GM21723 (cell line): ENCODE results near the gene A1BG.
"Not testable (repeated sequence)": the region's sequence is repeated elsewhere in the genome, so short reads cannot be mapped to it uniquely, and the experiment has no call there.

Source experiments
- ATAC-seq: cut with Tn5 transposase; IDR thresholded peaks from one replicate; pipeline ENCODE4 v1.9.1; 2021; ENCODE audit warnings: mild to moderate bottlenecking, moderate library complexity; ENCODE audit not compliant: unreplicated experiment

A1BG gene

GRCh38 chr19:58386576-58387337, 33.5 kb upstream of the A1BG start, which contains the start of gene RPS5:
Gene RPS5 (plus strand): TSS chr19:58387269. CDS start chr19:58388138, 869 bp downstream.
- ATAC-seq: peak; percentile 75

- ATAC-seq: peak; percentile 11
Measured at GRCh38 chr19:58385891-58386575, 32.7 kb upstream of the A1BG start.

GRCh38 chr19:58385313-58385890, 32.1 kb upstream of the A1BG start:
- no peak for ATAC-seq

- ATAC-seq: no peak
Measured at GRCh38 chr19:58382997-58383603, 29.8 kb upstream of the A1BG start.

- no peak for ATAC-seq
Measured at GRCh38 chr19:58381460-58382212, 28.3 kb upstream of the A1BG start.

GRCh38 chr19:58380662-58381459, 27.6 kb upstream of the A1BG start, which contains the start of gene ZNF837:
Gene ZNF837 (minus strand): TSS chr19:58381030. CDS start chr19:58369332, 11,698 bp downstream.
- ATAC-seq: peak; percentile 75

- peak; percentile 2 for ATAC-seq
Measured at GRCh38 chr19:58380037-58380661, 26.9 kb upstream of the A1BG start.

GRCh38 chr19:58379246-58379645, 26.0 kb upstream of the A1BG start:
- no peak for ATAC-seq

GRCh38 chr19:58376724-58377123, 23.4 kb upstream of the A1BG start:
- ATAC-seq: not testable (repeated sequence)

- ATAC-seq: no peak
Measured at GRCh38 chr19:58374200-58374599, 20.9 kb upstream of the A1BG start.

- no peak for ATAC-seq
Measured at GRCh38 chr19:58372311-58373133, 19.2 kb upstream of the A1BG start.

GRCh38 chr19:58368561-58369360, 15.5 kb upstream of the A1BG start:
- ATAC-seq: no peak

- no peak for ATAC-seq
Measured at GRCh38 chr19:58367698-58368454, 14.6 kb upstream of the A1BG start.

GRCh38 chr19:58366585-58367430, 13.5 kb upstream of the A1BG start:
- ATAC-seq: no peak

- no peak for ATAC-seq
Measured at GRCh38 chr19:58364146-58364545, 10.9 kb upstream of the A1BG start.
